H1 (cell line): ENCODE data around the gene RNF41. TPM values are rescaled to one million over a fixed set of nuclear protein-coding genes. Genes with fewer than 3 reads are reported as not detected.

ENCODE experiments used
- CTCF ChIA-PET: fragments of 300-600 bp; sonication (Branson Sonifier 250); formaldehyde crosslinking; loops from one replicate; lab custom pipeline; 2021; ENCODE audit not compliant: partially characterized antibody; lab: Charles Lee
- POLR2A ChIA-PET: fragments of 300-600 bp; sonication (Branson Sonifier 250); formaldehyde crosslinking; loops from one replicate; lab custom pipeline; 2021; ENCODE audit warnings: inconsistent platforms; ENCODE audit not compliant: partially characterized antibody; lab: Charles Lee
- DNase-seq, 2 experiments: peaks; one replicate each; pipeline versions ENCODE4 v3.0.0 to v3.0.0-alpha.2; 2010 to 2022; ENCODE audit warnings: low spot score in 2 of 2, low read depth in 1 of 2, mixed read lengths in 1 of 2
- FAIRE-seq: peaks from 2 replicates; lab custom pipeline; 2011; peaks lifted over from hg19 to GRCh38; lab: Jason Lieb, UNC
- H2AFZ ChIP-seq: 2 replicates; pipeline ENCODE4 v1.8.1; 2012; ENCODE audit warnings: low read length, inconsistent platforms
- H2AK5ac ChIP-seq: 2 replicates; pipeline ENCODE4 v1.6.1; 2013; ENCODE audit warnings: low read depth, low read length
- H2BK120ac ChIP-seq: replicated peaks from 2 replicates; pipeline ENCODE3; 2013; ENCODE audit warnings: low read depth, low read length, inconsistent platforms
- H2BK12ac ChIP-seq: 2 replicates; pipeline ENCODE4 v1.6.1; 2013; ENCODE audit warnings: low read depth, low read length
- H2BK15ac ChIP-seq: 2 replicates; pipeline ENCODE4 v1.6.1; 2013; ENCODE audit warnings: low read length
- H2BK20ac ChIP-seq: 2 replicates; pipeline ENCODE4 v1.6.1; 2013; ENCODE audit warnings: low read length
- H2BK5ac ChIP-seq: 2 replicates; pipeline ENCODE4 v1.6.1; 2013; ENCODE audit warnings: low read depth, low read length
- H3K14ac ChIP-seq: 2 replicates; pipeline ENCODE4 v1.6.1; 2013; ENCODE audit warnings: inconsistent platforms; ENCODE audit not compliant: insufficient read length
- H3K18ac ChIP-seq: 2 replicates; pipeline ENCODE4 v1.6.1; 2013; ENCODE audit warnings: low read length; ENCODE audit errors: extremely low read depth
- H3K23ac ChIP-seq: 2 replicates; pipeline ENCODE4 v1.6.1; 2013; ENCODE audit warnings: inconsistent platforms; ENCODE audit not compliant: insufficient read length
- H3K23me2 ChIP-seq: 2 replicates; pipeline ENCODE4 v1.6.1; 2013; ENCODE audit warnings: low read depth, low read length
- H3K27ac ChIP-seq: 2 replicates; pipeline ENCODE4 v1.6.1; 2011; ENCODE audit warnings: low read depth, low read length, inconsistent platforms
- H3K27me3 ChIP-seq, 4 experiments: replicated peaks in 1 of 4; 1 replicate in 1 of 4; 2 replicates in 3 of 4; pipeline versions ENCODE4 v1.6.1 to v1.8.1; 2011 to 2013; ENCODE audit warnings: low read length in 3 of 4, mild to moderate bottlenecking in 3 of 4, inconsistent platforms in 2 of 4, mixed read lengths in 2 of 4, moderate library complexity in 1 of 4; ENCODE audit not compliant: control insufficient read depth in 3 of 4, insufficient read depth in 3 of 4; ENCODE audit errors: extremely low read depth in 1 of 4
- H3K36me3 ChIP-seq, 4 experiments: 2 replicates each; pipeline versions ENCODE4 v1.6.1 to v1.8.1; 2011 to 2013; ENCODE audit warnings: mild to moderate bottlenecking in 4 of 4, low read length in 3 of 4, moderate library complexity in 2 of 4, control low read depth in 1 of 4, inconsistent platforms in 1 of 4; ENCODE audit not compliant: insufficient read depth in 4 of 4, control insufficient read depth in 2 of 4
- H3K4ac ChIP-seq: replicated peaks from 2 replicates; pipeline ENCODE3; 2013; ENCODE audit warnings: low read length, low read depth, mixed read lengths, inconsistent platforms; ENCODE audit not compliant: insufficient read length
- H3K4me1 ChIP-seq, 4 experiments: replicated peaks in 1 of 4; 1 replicate in 1 of 4; 2 replicates in 3 of 4; pipeline versions ENCODE4 v1.6.1 to v1.8.1; 2011 to 2013; ENCODE audit warnings: low read length in 3 of 4, inconsistent platforms in 2 of 4, mixed read lengths in 1 of 4; ENCODE audit not compliant: insufficient read depth in 4 of 4, control insufficient read depth in 3 of 4
- H3K4me2 ChIP-seq, 2 experiments: 2 replicates each; pipeline versions ENCODE4 v1.6.1 to v1.8.1; 2011 to 2013; ENCODE audit warnings: low read depth in 2 of 2, low read length in 2 of 2, control low read depth in 1 of 2, inconsistent platforms in 1 of 2, mild to moderate bottlenecking in 1 of 2; ENCODE audit not compliant: insufficient read depth in 1 of 2
- H3K4me3 ChIP-seq, 4 experiments: fragments of 200-600, 300-600 bp in 1 of 4; sonication (generic), shearing (Covaris generic), sonication (Bioruptor Twin) in 1 of 4; 2 replicates each; pipeline versions ENCODE4 v1.5.1 to v1.8.1; 2011 to 2016; ENCODE audit warnings: low read length in 4 of 4, low read depth in 3 of 4, control low read depth in 2 of 4, inconsistent platforms in 2 of 4, mild to moderate bottlenecking in 2 of 4, mixed read lengths in 1 of 4, moderate library complexity in 1 of 4; ENCODE audit not compliant: insufficient read depth in 2 of 4; ENCODE audit errors: extremely low read depth in 1 of 4
- H3K56ac ChIP-seq: replicated peaks from 2 replicates; pipeline ENCODE3; 2013; ENCODE audit warnings: low read depth, mild to moderate bottlenecking, mixed read lengths, low read length, inconsistent platforms; ENCODE audit not compliant: insufficient read length
- H3K79me1 ChIP-seq: 2 replicates; pipeline ENCODE4 v1.6.1; 2013; ENCODE audit warnings: low read depth, low read length, control low read depth
- H3K79me2 ChIP-seq, 2 experiments: 2 replicates each; pipeline versions ENCODE4 v1.6.1 to v1.8.1; 2012 to 2013; ENCODE audit warnings: low read length in 2 of 2, mild to moderate bottlenecking in 2 of 2, inconsistent platforms in 1 of 2; ENCODE audit not compliant: insufficient read depth in 2 of 2, control insufficient read depth in 1 of 2
- H3K9ac ChIP-seq, 4 experiments: replicated peaks in 1 of 4; 1 replicate in 1 of 4; 2 replicates in 3 of 4; pipeline versions ENCODE4 v1.6.1 to v1.8.1; 2011 to 2013; ENCODE audit warnings: low read depth in 3 of 4, low read length in 3 of 4, control low read depth in 2 of 4, mild to moderate bottlenecking in 2 of 4, moderate library complexity in 2 of 4, inconsistent platforms in 1 of 4; ENCODE audit errors: extremely low read depth in 1 of 4
- H3K9me3 ChIP-seq, 2 experiments: 2 replicates each; pipeline versions ENCODE4 v1.6.1 to v1.8.1; 2012 to 2013; ENCODE audit warnings: mild to moderate bottlenecking in 2 of 2, moderate library complexity in 2 of 2, control low read depth in 1 of 2, inconsistent platforms in 1 of 2, low read depth in 1 of 2, low read length in 1 of 2, mixed read lengths in 1 of 2; ENCODE audit not compliant: insufficient read depth in 2 of 2
- H4K20me1 ChIP-seq, 2 experiments: replicated peaks in 1 of 2; 2 replicates each; pipeline versions ENCODE3 to v1.8.1; 2011 to 2013; ENCODE audit warnings: inconsistent platforms in 2 of 2, low read length in 2 of 2, mild to moderate bottlenecking in 1 of 2; ENCODE audit not compliant: insufficient read depth in 2 of 2, control insufficient read depth in 1 of 2
- H4K5ac ChIP-seq: 2 replicates; pipeline ENCODE4 v1.6.1; 2013; ENCODE audit warnings: low read length, low read depth, mixed read lengths, inconsistent platforms; ENCODE audit not compliant: insufficient read length
- H4K8ac ChIP-seq: 2 replicates; pipeline ENCODE4 v1.8.0; 2013; ENCODE audit warnings: mild to moderate bottlenecking, moderate library complexity, low read length, inconsistent platforms; ENCODE audit not compliant: insufficient read depth; ENCODE audit errors: extremely low read depth
- H4K91ac ChIP-seq: replicated peaks from 2 replicates; pipeline ENCODE3; 2013; ENCODE audit warnings: low read length, mixed read lengths, inconsistent platforms; ENCODE audit not compliant: insufficient read length
- ATF2 ChIP-seq: IDR thresholded peaks from 2 replicates; pipeline ENCODE4 v1.6.1; 2012; ENCODE audit warnings: low read length, inconsistent platforms
- BRCA1 ChIP-seq: IDR thresholded peaks from 2 replicates; pipeline ENCODE4 v1.6.1; 2012; ENCODE audit warnings: low read depth, low read length, improper control_type of control experiment
- CBX8 ChIP-seq: fragments of 300-800, 300-1000 bp; sonication (generic); IDR thresholded peaks from 2 replicates; pipeline ENCODE4 v1.7.1; 2016; ENCODE audit warnings: low read depth, low read length, borderline replicate concordance
- KDM4A ChIP-seq: IDR thresholded peaks from one replicate; pipeline ENCODE4 v1.7.1; 2012; ENCODE audit warnings: low read depth, mild to moderate bottlenecking, moderate library complexity, low read length, inconsistent platforms; ENCODE audit not compliant: severe bottlenecking
- MAX ChIP-seq: IDR thresholded peaks from 2 replicates; pipeline ENCODE4 v1.6.1; 2012; ENCODE audit warnings: inconsistent platforms
- RAD21 ChIP-seq, 2 experiments: IDR thresholded peaks in 1 of 2; conservative IDR thresholded peaks in 1 of 2; 2 replicates each; pipeline ENCODE4 v1.6.1; 2011; ENCODE audit warnings: low read depth in 2 of 2, low read length in 2 of 2, improper control_type of control experiment in 1 of 2, inconsistent platforms in 1 of 2, mild to moderate bottlenecking in 1 of 2, moderate library complexity in 1 of 2
- SIRT6 ChIP-seq: IDR thresholded peaks from one replicate; pipeline ENCODE4 v1.7.1; 2012; ENCODE audit warnings: low read length, inconsistent platforms
- TAF1 ChIP-seq: IDR thresholded peaks from 2 replicates; pipeline ENCODE4 v1.6.1; 2011; ENCODE audit warnings: mild to moderate bottlenecking, low read depth, low read length
- TAF7 ChIP-seq: optimal IDR thresholded peaks from 2 replicates; pipeline ENCODE3; 2011; ENCODE audit warnings: low read depth, mild to moderate bottlenecking, inconsistent platforms, low read length, moderate library complexity, borderline replicate concordance
- WGBS, 2 experiments: shearing (Covaris generic) in 1 of 2; methylation state at CpG; one replicate each; pipeline versions ENCODE4 v1.1.6 to v1.1.7; 2013 to 2015; ENCODE audit warnings: low lambda C conversion rate in 2 of 2, mixed read lengths in 2 of 2, inconsistent platforms in 1 of 2, low coverage in 1 of 2, missing lambda C conversion rate in 1 of 2; ENCODE audit not compliant: insufficient replicate concordance in 2 of 2, insufficient coverage in 1 of 2, insufficient read length in 1 of 2; ENCODE audit errors: extremely low coverage in 1 of 2, missing lambda C conversion rate in 1 of 2; 5-methylcytosine and 5-hydroxymethylcytosine counted together
- polyA plus RNA-seq, 7 experiments: library from polyadenylated mRNA; depleted of rRNA in 3 of 7; stranded (reverse) in 5 of 7; unstranded in 2 of 7; fragments of >200 nt in 5 of 7; fragments of 200-250 nt in 2 of 7; gene quantifications; 1 replicate in 5 of 7; 2 replicates in 1 of 7; 4 replicates in 1 of 7; pipeline versions ENCODE4 v1.2.1 to v1.2.3, GENCODE V29; 2011 to 2013; ENCODE audit warnings: missing spikeins in 2 of 7, mixed read lengths in 2 of 7
- total RNA-seq: library from RNA; stranded (reverse); fragmentation: NEBNext Ultra II Directional; extraction: Animal tissue kit (Norgen Biotek cat#: 25700); gene quantifications from 2 replicates; pipeline ENCODE4 v1.2.1, GENCODE V29; 2021

Gene RNF41
- total and polyA plus RNA-seq, 2 of the 8 experiments (the other 6 are each of a cell fraction or from before 2014, with no cell fraction given) = 55.5 to 98.6 TPM

GRCh38 chr12:56223571-56224101, 1.9 kb upstream of the RNF41 start:
- FAIRE-seq = no peak
- no peak overlapping the region for H3K14ac ChIP-seq
- H2BK12ac ChIP-seq = no peak overlapping the region; the same call in 1 of the 2 replicates
- peaks cover 0 to 4% (median 1%) of the 10 kb centered on the region in 4 experiments; a peak in 1 of 8 replicates for H3K36me3 ChIP-seq
- H3K27ac ChIP-seq = peak overlapping the region; percentile 59; the same call in 1 of the 2 replicates
- H3K4me1 ChIP-seq = peaks cover 3 to 13% (median 6%) of the 10 kb centered on the region in 4 experiments; a peak in 6 of 7 replicates
- H3K27me3 ChIP-seq = no peaks in the 10 kb centered on the region
- H3K79me2 ChIP-seq = peaks cover 0 to 17% of the 10 kb centered on the region in 2 experiments; a peak in 2 of 4 replicates
- no peak overlapping the region for H4K8ac ChIP-seq
- H3K9me3 ChIP-seq = no peaks in the 10 kb centered on the region
- H2BK15ac ChIP-seq = no peak overlapping the region
- H4K5ac ChIP-seq = peak overlapping the region; percentile 53
- peak overlapping the region; percentile 63 to 100 for H3K4me2 ChIP-seq
- H3K18ac ChIP-seq = peak overlapping the region; percentile 54; the same call in 1 of the 2 replicates
- peaks cover 22% of the 10 kb centered on the region for H3K23me2 ChIP-seq
- no peak overlapping the region for H2BK20ac ChIP-seq
- H2AK5ac ChIP-seq = 0 out of 2 replicates have a peak overlapping the region, but pooled peaks have one; percentile 0
- no peak overlapping the region for H3K9ac ChIP-seq
- WGBS, 2 experiments = 49% methylated on average over 15 of the region's 15 CpGs; no CpG with 5 or more reads in 1 of the 2 experiments
- H2BK120ac ChIP-seq = peak overlapping the region; percentile 9
- DNase-seq = no peak
- peaks cover 6% of the 10 kb centered on the region for H3K79me1 ChIP-seq
- H3K4me3 ChIP-seq = peak overlapping the region in 3 of 4 experiments; percentile 10 to 47 (median 14); a peak in 5 of 8 replicates
- peak overlapping the region; percentile 64; the same call in 1 of the 2 replicates for H2AFZ ChIP-seq
- H3K23ac ChIP-seq = no peak overlapping the region
- H3K56ac ChIP-seq = no peak overlapping the region
- H2BK5ac ChIP-seq = peak overlapping the region; percentile 55; the same call in 1 of the 2 replicates
- ChIA-PET CTCF (interaction anchor here (0.8 to 4.2 kb wide), 11 partner anchors 10 to 105 kb away, joined by 3 to 89 read pairs (median 22); partner anchors contain the start of genes ANKRD52, SMARCC2 and ZC3H10), POLR2A (interaction anchor here (1.0 to 9.8 kb wide), 8 partner anchors 10 to 96 kb away, joined by 3 to 203 read pairs (median 31); partner anchors contain the start of genes ANKRD52, CNPY2, ESYT1 and SMARCC2)
- H4K91ac ChIP-seq = no peak overlapping the region
- peak overlapping the region; percentile 63 for H3K4ac ChIP-seq
- H4K20me1 ChIP-seq = peaks cover 0 to 2% of the 10 kb centered on the region in 2 experiments
- no peak for TF ChIP-seq MAX
- TF ChIP-seq CBX8 = no peak
- no peak for TF ChIP-seq ATF2
- no peak for TF ChIP-seq TAF7
- TF ChIP-seq RAD21 (IDR thresholded peaks at IDR 0.05 in 1 of 2, conservative IDR thresholded peaks at IDR 0.05 in 1 of 2; ENCODE audit: low read depth in 2 of 2, low read length in 2 of 2) = no peak
- TF ChIP-seq SIRT6 = no peak
- TF ChIP-seq TAF1 = no peak
- TF ChIP-seq BRCA1 = no peak
- no peak for TF ChIP-seq KDM4A
